IPS DF 4.7 (cell line): Measurements from ENCODE around the gene TMEM88.

Experiments
- DNase-seq: peaks from one replicate; pipeline ENCODE4 v3.0.0-alpha.2; 2013; ENCODE audit warnings: low spot score; ENCODE audit errors: extremely low read depth

The TMEM88 gene

GRCh38 chr17:7833011-7833794 is 21.7 kb upstream of the TMEM88 start:
- no peak for DNase-seq

DNA sequence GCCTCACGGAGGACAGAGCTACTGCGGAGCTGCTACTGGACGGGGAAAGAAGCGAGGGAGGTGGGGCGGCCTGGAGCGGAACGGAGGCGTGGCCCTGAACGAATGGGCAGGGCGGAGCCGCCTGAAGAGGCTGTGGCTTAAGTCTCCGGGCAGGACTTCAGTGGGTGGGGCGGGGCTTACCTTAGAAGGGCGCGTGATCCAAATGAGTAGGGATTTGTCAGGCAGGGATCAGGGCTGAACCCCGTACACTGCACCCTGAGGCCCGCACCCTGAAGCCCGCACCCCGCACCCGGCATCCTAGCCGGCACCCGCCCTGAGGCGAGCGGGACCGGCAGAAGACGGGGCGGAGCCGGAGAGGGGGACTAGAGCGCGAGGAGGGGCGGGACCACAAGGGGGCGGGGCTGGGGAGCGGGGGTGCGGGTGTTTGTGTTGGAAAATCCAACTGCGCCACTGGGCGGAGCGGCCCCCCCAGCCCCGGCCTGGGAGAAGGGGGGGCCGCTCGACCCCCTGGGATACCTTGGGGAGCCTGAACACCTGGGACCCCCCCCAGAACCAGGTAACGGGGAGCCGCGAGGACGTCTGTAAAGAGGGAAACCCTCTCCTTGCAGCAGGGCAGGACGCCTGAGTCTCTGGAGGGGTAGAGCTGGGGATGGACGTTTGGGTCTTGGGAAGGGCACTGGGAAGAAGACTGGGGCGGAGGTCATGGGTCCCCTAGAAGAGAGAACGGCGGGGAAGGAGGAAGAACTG is 20.9 kb upstream of the TMEM88 start, which contains the start of gene KDM6B:
KDM6B (plus strand) TSS at position 423 of the 747 bp plus-strand sequence. CDS start 11,338 bp downstream, outside the sequence.
- no peak for DNase-seq

GRCh38 chr17:7834542-7834956 is 20.3 kb upstream of the TMEM88 start:
- DNase-seq, result no peak

- DNase-seq, result no peak
Observed at GRCh38 chr17:7834957-7835813, 19.7 kb upstream of the TMEM88 start.

- no peak for DNase-seq
Observed at GRCh38 chr17:7835814-7836595, 18.9 kb upstream of the TMEM88 start.

- DNase-seq, result no peak
Observed at GRCh38 chr17:7836596-7837407, 18.1 kb upstream of the TMEM88 start.

DNA sequence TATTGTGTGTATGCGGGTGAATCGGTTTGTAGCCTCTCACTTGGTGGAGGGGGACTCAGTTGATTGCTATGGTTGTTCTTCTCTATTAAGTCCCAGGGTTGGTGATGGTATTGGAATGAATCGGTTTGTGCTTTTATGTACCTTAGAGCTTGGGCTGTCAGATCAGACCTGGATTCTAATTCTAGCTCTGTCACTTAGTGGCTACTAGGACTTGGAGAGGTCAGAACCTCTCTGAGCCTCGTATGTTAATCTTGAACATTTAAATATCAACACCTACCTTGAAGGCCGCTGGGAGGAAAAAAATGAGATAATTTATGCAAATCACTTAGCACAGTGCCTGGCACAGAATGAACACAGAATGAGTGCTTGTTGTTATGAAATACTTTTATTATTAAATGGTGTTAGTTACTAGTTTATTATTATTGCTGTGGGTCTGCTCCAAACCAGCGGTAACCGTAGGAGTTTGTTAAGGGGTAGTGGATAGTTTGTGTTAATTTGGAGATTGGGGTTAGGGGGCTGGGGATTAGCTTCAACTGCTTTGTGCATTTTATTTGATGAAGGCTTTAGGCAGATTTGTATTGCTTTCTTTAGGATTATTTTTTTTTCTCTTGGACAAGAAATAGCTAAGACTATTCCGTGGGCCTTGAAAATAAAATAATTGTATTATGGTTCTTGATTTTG is 17.3 kb upstream of the TMEM88 start:
- no peak for DNase-seq

DNA sequence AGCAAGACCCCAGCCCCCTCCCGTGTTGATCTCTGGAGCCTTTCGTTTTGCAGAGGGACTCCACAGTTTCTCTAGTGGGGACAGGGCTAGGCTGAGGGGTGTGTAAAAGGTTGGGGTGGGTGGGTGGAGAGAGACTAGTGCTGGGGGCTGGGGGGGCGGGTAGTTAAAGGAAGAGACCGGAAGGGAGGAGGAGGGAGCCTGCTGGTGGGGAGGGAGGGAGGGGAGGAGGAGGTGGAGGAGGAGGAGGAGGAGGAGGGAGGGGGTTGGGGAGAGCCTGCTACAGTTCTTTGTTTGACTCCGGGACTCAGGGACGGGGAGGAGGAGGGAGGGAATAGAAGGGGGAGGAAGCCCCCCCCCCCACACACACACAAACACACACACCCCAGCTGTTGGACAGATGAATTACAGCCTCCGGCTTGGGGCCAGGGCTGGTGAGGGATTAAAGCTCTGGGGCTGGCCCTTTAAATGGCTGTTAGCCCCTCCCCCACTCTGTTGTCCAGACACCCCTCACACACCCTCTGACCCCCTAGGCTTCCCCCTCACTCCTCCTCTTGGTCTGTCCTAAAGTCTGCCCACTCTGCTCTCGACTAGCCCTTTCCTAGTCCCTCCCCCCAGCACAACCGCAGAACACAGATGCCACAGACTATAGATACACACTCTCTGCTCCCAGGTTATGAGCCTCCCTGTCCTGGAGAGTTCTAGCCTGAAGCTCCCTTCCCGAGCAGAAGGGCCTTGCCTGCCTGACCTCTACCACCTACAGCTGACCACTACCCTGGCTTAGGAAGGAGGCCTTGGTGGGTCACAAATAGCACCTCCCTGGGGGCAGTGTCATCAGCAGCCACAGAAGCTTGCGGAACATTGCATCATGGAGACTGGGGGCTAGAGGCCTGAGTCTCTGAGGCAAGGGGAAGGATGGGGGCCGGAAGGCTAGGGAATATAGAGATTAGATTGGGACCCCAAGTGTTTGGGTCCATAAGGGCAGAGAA is 16.5 kb upstream of the TMEM88 start:
- DNase-seq, result no peak

- no peak for DNase-seq
Observed at GRCh38 chr17:7839190-7839875, 15.5 kb upstream of the TMEM88 start.

DNA sequence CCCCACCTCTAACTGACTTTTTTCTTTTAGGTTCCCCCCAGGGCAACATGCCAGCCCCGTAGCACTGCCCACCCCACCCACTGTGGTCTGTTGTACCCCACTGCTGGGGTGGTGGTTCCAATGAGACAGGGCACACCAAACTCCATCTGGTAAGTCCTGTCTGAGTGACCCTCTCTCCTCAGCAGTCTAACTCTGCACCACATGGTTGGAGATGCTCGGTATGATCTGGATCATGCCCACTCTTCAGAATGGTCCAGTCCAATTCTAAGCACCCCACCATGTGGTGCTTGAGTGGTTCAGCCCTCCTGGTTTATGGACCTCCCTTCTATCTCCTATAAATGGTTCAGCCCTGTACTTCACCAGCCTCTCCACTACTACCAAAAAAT is 15.0 kb upstream of the TMEM88 start:
- no peak for DNase-seq

GRCh38 chr17:7840441-7840840 is 14.4 kb upstream of the TMEM88 start:
- no peak for DNase-seq

GRCh38 chr17:7840875-7841274 is 14.0 kb upstream of the TMEM88 start:
- no peak for DNase-seq

- no peak for DNase-seq
Observed at GRCh38 chr17:7841396-7841914, 13.4 kb upstream of the TMEM88 start.

- no peak for DNase-seq
Observed at GRCh38 chr17:7841915-7842379, 12.9 kb upstream of the TMEM88 start.

- DNase-seq, result no peak
Observed at GRCh38 chr17:7842380-7843256, 12.2 kb upstream of the TMEM88 start.

GRCh38 chr17:7843257-7843535 is 11.7 kb upstream of the TMEM88 start:
- no peak for DNase-seq
